Neural cell (in vitro differentiated cells): ENCODE results near the gene DNM3. TPM values are rescaled to one million over a fixed set of nuclear protein-coding genes. Genes with fewer than 3 reads are reported as not detected.

ENCODE experiments used
- H2AFZ ChIP-seq: fragments of 200-600, 300-800 bp; sonication (generic), shearing (Covaris generic); 2 replicates; pipeline ENCODE4 v1.6.0; 2014; ENCODE audit warnings: low read depth, mild to moderate bottlenecking, antibody characterized with exemption, low read length, moderate library complexity
- H3F3A ChIP-seq: fragments of 200-600 bp; shearing (Covaris generic); 2 replicates; pipeline ENCODE4 v1.6.1; 2016; ENCODE audit warnings: mild to moderate bottlenecking, moderate library complexity, mixed read lengths, antibody characterized with exemption, low read length; ENCODE audit not compliant: insufficient read depth, poor library complexity, severe bottlenecking
- H3K27ac ChIP-seq: fragments of 200-600, 300-800 bp; sonication (generic), shearing (Covaris generic); 2 replicates; pipeline ENCODE4 v1.5.1; 2014; ENCODE audit warnings: mild to moderate bottlenecking, low read length, moderate library complexity
- H3K27me3 ChIP-seq: fragments of 300-800, 200-600 bp; sonication (generic), shearing (Covaris generic); 2 replicates; pipeline ENCODE4 v1.6.0; 2014; ENCODE audit warnings: mild to moderate bottlenecking, low read depth, low read length, moderate library complexity; ENCODE audit not compliant: insufficient read depth
- H3K36me3 ChIP-seq: fragments of 300-800, 200-600 bp; sonication (generic), shearing (Covaris generic); 2 replicates; pipeline ENCODE4 v1.5.1; 2014; ENCODE audit warnings: mild to moderate bottlenecking, antibody characterized with exemption, low read length, moderate library complexity; ENCODE audit not compliant: insufficient read depth
- H3K4me2 ChIP-seq: fragments of 300-800, 200-600 bp; sonication (generic), shearing (Covaris generic); 2 replicates; pipeline ENCODE4 v1.6.0; 2014; ENCODE audit warnings: mild to moderate bottlenecking, low read length
- H3K4me3 ChIP-seq: fragments of 300-800, 200-600 bp; sonication (generic), shearing (Covaris generic); 2 replicates; pipeline ENCODE4 v1.5.1; 2014; ENCODE audit warnings: mild to moderate bottlenecking, low read length, moderate library complexity
- H3K79me2 ChIP-seq: fragments of 200-600 bp; shearing (Covaris generic); replicated peaks from 2 replicates; pipeline ENCODE4 v1.6.0; 2014; ENCODE audit warnings: mild to moderate bottlenecking, low read length, moderate library complexity; ENCODE audit not compliant: insufficient read depth
- H3K9ac ChIP-seq: fragments of 300-800, 200-600 bp; sonication (generic), shearing (Covaris generic); 2 replicates; pipeline ENCODE4 v1.6.1; 2016; ENCODE audit warnings: mild to moderate bottlenecking, low read length, mixed read lengths
- H3K9me2 ChIP-seq: fragments of 200-600 bp; shearing (Covaris generic); 2 replicates; pipeline ENCODE4 v1.6.1; 2016; ENCODE audit warnings: mild to moderate bottlenecking, low read length, mixed read lengths; ENCODE audit not compliant: insufficient read depth
- H3K9me3 ChIP-seq: fragments of 200-600, 300-800 bp; sonication (generic), shearing (Covaris generic); 2 replicates; pipeline ENCODE4 v1.6.1; 2016; ENCODE audit warnings: mild to moderate bottlenecking, mixed run types, low read length, moderate library complexity, mixed read lengths
- H4K20me1 ChIP-seq: fragments of 200-600 bp; shearing (Covaris generic); 2 replicates; pipeline ENCODE4 v1.6.1; 2016; ENCODE audit warnings: mild to moderate bottlenecking, mixed run types; ENCODE audit not compliant: insufficient read depth
- CTCF ChIP-seq: fragments of 450-650 bp; IDR thresholded peaks from 2 replicates; pipeline ENCODE4 v1.5.1; 2014; ENCODE audit warnings: antibody characterized with exemption, mild to moderate bottlenecking, moderate library complexity; ENCODE audit not compliant: poor library complexity, severe bottlenecking
- EP300 ChIP-seq: fragments of 450-650 bp; conservative IDR thresholded peaks from 2 replicates; pipeline ENCODE4 v1.6.1; 2014; ENCODE audit warnings: antibody characterized with exemption, mild to moderate bottlenecking, moderate library complexity; ENCODE audit not compliant: poor library complexity, severe bottlenecking
- EZH2 ChIP-seq: fragments of 200-600, 300-800 bp; shearing (Covaris generic), sonication (generic); IDR thresholded peaks from 2 replicates; pipeline ENCODE4 v1.6.1; 2014; ENCODE audit warnings: antibody characterized with exemption, low read length, borderline replicate concordance, mild to moderate bottlenecking; ENCODE audit not compliant: insufficient read depth, poor library complexity, severe bottlenecking
- MXI1 ChIP-seq: fragments of 450-650 bp; conservative IDR thresholded peaks from 2 replicates; pipeline ENCODE4 v1.6.1; 2014; ENCODE audit warnings: antibody characterized with exemption, mild to moderate bottlenecking; ENCODE audit not compliant: poor library complexity, severe bottlenecking
- POLR2AphosphoS5 ChIP-seq: IDR thresholded peaks from 2 replicates; pipeline ENCODE4 v1.6.1; 2012
- RAD21 ChIP-seq: fragments of 450-650 bp; conservative IDR thresholded peaks from 2 replicates; pipeline ENCODE4 v1.6.1; 2014; ENCODE audit warnings: antibody characterized with exemption, mild to moderate bottlenecking, moderate library complexity
- REST ChIP-seq: IDR thresholded peaks from 2 replicates; pipeline ENCODE4 v1.6.1; 2012; ENCODE audit warnings: borderline replicate concordance
- SMC3 ChIP-seq: fragments of 450-650 bp; conservative IDR thresholded peaks from 2 replicates; pipeline ENCODE4 v1.6.1; 2014; ENCODE audit warnings: antibody characterized with exemption, mild to moderate bottlenecking, moderate library complexity; ENCODE audit not compliant: poor library complexity
- TAF1 ChIP-seq: IDR thresholded peaks from 2 replicates; pipeline ENCODE4 v1.6.1; 2012; ENCODE audit warnings: low read depth
- polyA plus RNA-seq: library from polyadenylated mRNA; depleted of rRNA; stranded (reverse); fragments of >200 nt; gene quantifications from 2 replicates; pipeline ENCODE4 v1.2.3, GENCODE V29; 2014

DNM3 gene
- polyA plus RNA-seq, 1 donor from 2014 or later: 37.1 TPM

- no peak overlapping the region for H3K27ac ChIP-seq
- H3K27me3 ChIP-seq: no peaks in the 10 kb centered on the region
- no peaks in the 10 kb centered on the region for H3K79me2 ChIP-seq
- H3K9ac ChIP-seq: no peak overlapping the region
- no peak overlapping the region for H3K4me2 ChIP-seq
- H4K20me1 ChIP-seq: no peaks in the 10 kb centered on the region
- H3K4me3 ChIP-seq: no peak overlapping the region
- no peaks in the 10 kb centered on the region for H3K36me3 ChIP-seq
- no peaks in the 10 kb centered on the region for H3K9me2 ChIP-seq
- no peaks in the 10 kb centered on the region for H3K9me3 ChIP-seq
- no peaks in the 10 kb centered on the region for H3F3A ChIP-seq
- no peak overlapping the region for H2AFZ ChIP-seq
- TF ChIP-seq POLR2AphosphoS5: no peak
- no peak for TF ChIP-seq SMC3
- TF ChIP-seq MXI1: no peak
- no peak for TF ChIP-seq EP300
- TF ChIP-seq EZH2: no peak
- TF ChIP-seq TAF1: no peak
- no peak for TF ChIP-seq RAD21
- TF ChIP-seq CTCF: no peak
- TF ChIP-seq REST: no peak
Measured at GRCh38 chr1:172208635-172209034, 367.3 kb downstream of the DNM3 start.

GRCh38 chr1:172211221-172211620, 369.9 kb downstream of the DNM3 start:
- no peak overlapping the region for H3K4me2 ChIP-seq
- no peaks in the 10 kb centered on the region for H3K27me3 ChIP-seq
- no peak for TF ChIP-seq MXI1
- no peak for TF ChIP-seq SMC3
- TF ChIP-seq EP300: no peak
- TF ChIP-seq RAD21: no peak
- no peak for TF ChIP-seq POLR2AphosphoS5
- no peak for TF ChIP-seq EZH2
- TF ChIP-seq REST: no peak
- no peak for TF ChIP-seq CTCF
- TF ChIP-seq TAF1: no peak
- no peak overlapping the region for H2AFZ ChIP-seq
- no peak overlapping the region for H3K4me3 ChIP-seq
- no peaks in the 10 kb centered on the region for H3F3A ChIP-seq
- H3K9me2 ChIP-seq: no peaks in the 10 kb centered on the region
- H3K9ac ChIP-seq: no peak overlapping the region
- H3K27ac ChIP-seq: no peak overlapping the region
- H4K20me1 ChIP-seq: no peaks in the 10 kb centered on the region
- no peaks in the 10 kb centered on the region for H3K9me3 ChIP-seq
- H3K36me3 ChIP-seq: no peaks in the 10 kb centered on the region
- H3K79me2 ChIP-seq: no peaks in the 10 kb centered on the region
